ENCODE results near the gene TMEM190.
A peak's percentile ranks its signal among the peaks of the same experiment; 100 is the strongest.

TMEM190 gene

DNA sequence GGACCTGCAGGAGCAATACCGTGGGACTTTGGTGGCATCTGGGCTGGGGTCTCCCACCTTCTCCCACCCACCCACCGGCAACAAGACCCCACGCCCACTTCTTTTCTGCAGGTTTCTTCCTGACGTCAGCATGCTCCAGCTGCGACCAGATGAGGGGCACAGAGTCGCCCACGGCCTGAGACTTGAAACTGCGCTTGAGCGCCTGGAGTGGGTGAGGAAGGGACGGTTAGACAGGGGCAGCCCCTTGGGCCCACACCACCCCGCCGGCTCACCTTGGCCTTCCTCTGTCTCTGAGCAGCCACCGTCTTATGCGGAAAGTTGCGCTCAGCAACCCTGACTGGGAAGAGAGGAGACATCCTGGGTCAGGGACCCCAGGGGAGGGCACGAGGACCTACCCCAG lies 15.7 kb upstream of the TMEM190 start:
- no peak for TF ChIP-seq CTCF (IDR thresholded peaks at IDR 0.05; ENCODE audit: low read depth, low read length)
- H3K4me3 ChIP-seq (ENCODE audit: low read depth, low read length): no peak overlapping the region

DNA sequence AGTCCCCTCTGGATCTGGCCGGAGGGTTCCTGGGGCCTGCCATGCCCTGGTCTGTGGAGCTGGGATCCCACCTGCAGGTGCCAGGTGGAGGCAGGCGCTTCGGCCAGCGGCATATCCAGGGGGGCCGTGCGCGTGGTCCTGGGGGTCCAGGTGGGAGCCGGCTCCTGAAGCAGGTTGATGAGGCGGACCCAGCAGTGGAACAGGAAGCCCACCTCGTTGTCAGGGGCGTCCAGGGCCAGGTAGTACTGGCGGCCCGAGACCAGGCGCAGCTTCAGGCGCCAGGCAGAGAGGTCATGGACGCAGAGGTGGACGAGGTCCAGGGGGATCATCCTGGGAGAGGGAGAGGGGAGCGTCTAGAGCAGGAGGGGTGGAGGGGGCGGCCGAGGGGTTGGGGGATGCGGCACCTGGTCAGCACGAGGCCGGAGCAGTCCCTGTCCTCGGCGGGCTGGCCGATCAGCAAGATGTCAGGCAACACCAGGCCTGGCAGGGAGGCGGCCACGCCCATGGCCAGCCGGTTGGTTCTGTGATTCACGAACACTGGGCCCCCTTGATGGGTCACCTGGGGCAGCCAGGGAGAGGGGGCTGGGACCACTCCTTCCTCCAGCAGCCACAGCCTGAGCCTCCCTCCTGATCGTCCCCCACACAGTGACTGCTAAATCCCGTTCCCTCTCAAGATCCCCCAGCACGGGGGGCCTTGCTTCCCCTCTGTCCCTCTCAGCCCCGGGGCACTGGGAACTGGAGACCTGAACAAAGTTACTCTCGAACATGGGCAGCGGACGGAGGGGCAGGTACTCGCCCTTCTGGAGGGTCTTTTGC lies 14.2 kb upstream of the TMEM190 start:
- TF ChIP-seq CTCF (IDR thresholded peaks at IDR 0.05; ENCODE audit: low read depth, low read length): no peak
- H3K4me3 ChIP-seq (ENCODE audit: low read depth, low read length): no peak overlapping the region

DNA sequence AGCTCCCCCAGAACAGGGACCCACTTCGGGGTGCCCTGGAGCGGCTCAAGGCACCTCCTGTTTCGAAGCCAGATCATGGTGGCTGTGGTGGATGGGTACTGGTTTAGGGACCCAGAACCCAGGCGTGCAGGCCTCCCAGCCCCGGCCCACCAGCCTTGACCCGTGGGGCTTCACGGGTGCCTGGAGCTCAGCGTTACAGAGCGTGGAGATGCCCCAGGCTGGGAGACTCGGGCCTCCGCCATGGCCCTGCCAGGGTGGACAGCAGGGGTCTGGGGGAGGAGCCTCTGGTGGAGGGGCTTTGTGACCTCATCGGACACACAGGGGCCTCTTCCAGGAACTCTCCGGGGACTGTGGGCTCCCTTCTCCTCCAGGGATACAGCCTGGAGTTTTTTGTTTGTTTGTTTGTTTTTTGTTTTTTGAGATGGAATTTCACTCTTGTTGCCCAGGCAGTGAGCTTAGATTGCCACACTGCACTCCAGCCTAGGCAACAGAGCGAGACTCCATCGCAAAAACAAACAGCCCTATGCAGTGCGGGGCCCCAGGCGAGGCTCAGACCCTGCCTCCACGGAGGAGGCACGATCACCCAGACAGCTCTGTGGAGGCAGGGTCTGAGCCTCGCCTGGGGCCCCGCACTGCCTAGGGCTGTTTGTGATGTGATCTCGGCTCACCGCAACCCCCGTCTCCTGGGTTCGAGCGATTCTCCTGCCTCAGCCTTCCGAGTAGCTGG lies 13.5 kb upstream of the TMEM190 start, which contains the start of gene GARIN5B:
Gene GARIN5B, minus strand, starts transcription at position 271 of the 727 bp plus-strand sequence. Its CDS starts 194 bp downstream, at position 77.
- no peak within 1 kb of the TSS for H3K4me3 ChIP-seq (ENCODE audit: low read depth, low read length)
- no peak for TF ChIP-seq CTCF (IDR thresholded peaks at IDR 0.05; ENCODE audit: low read depth, low read length)

GRCh38 chr19:55365245-55365644 lies 11.4 kb upstream of the TMEM190 start:
- H3K4me3 ChIP-seq (ENCODE audit: low read depth, low read length): no peak overlapping the region
- no peak for TF ChIP-seq CTCF (IDR thresholded peaks at IDR 0.05; ENCODE audit: low read depth, low read length)

- no peak overlapping the region for H3K4me3 ChIP-seq (ENCODE audit: low read depth, low read length)
- TF ChIP-seq CTCF (IDR thresholded peaks at IDR 0.05; ENCODE audit: low read depth, low read length): no peak
These were observed 10.7 kb upstream of the TMEM190 start for GRCh38 chr19:55365964-55366363.

GRCh38 chr19:55366790-55367189 lies 9.8 kb upstream of the TMEM190 start:
- TF ChIP-seq CTCF (IDR thresholded peaks at IDR 0.05; ENCODE audit: low read depth, low read length): no peak

GRCh38 chr19:55368106-55368505 lies 8.5 kb upstream of the TMEM190 start:
- TF ChIP-seq CTCF (IDR thresholded peaks at IDR 0.05; ENCODE audit: low read depth, low read length): no peak
- H3K4me3 ChIP-seq (ENCODE audit: low read depth, low read length): peak overlapping the region; percentile 86; the same call in 1 of the 2 replicates

More at GRCh38 chr19:55366790-55367189, 9.8 kb upstream of the TMEM190 start:
- H3K4me3 ChIP-seq (ENCODE audit: low read depth, low read length): no peak overlapping the region
